B cell (primary cell): ENCODE results near the gene ZNF22. TPM values are rescaled to one million over a fixed set of nuclear protein-coding genes. Genes with fewer than 3 reads are reported as not detected.

Experiments used
- ATAC-seq: fragments of 200-7000 bp; cut with Tn5 transposase; one replicate; pipeline ENCODE4 v1.10.0; 2021; ENCODE audit warnings: low read depth, mild to moderate bottlenecking, moderate number of reproducible peaks, moderate library complexity
- CTCF ChIA-PET: fragments of 350-600 bp; sonication (Branson Sonifier 250); formaldehyde crosslinking; loops from one replicate; lab custom pipeline; 2021; ENCODE audit warnings: antibody characterized with exemption, inconsistent platforms; lab: Charles Lee
- POLR2A ChIA-PET: fragments of 350-600 bp; sonication (Branson Sonifier 250); formaldehyde crosslinking; loops from one replicate; lab custom pipeline; 2021; ENCODE audit warnings: antibody characterized with exemption; lab: Charles Lee
- DNase-seq: peaks from one replicate; pipeline ENCODE4 v3.0.0; 2013
- H2AFZ ChIP-seq: 2 replicates; pipeline ENCODE4 v1.6.1; 2012; ENCODE audit warnings: mild to moderate bottlenecking, low read depth, low read length; ENCODE audit not compliant: insufficient read depth, poor library complexity, severe bottlenecking
- H3K27ac ChIP-seq, 2 donors: 1 replicate in 1 of 2; 2 replicates in 1 of 2; pipeline ENCODE4 v1.5.1; 2012 to 2013; ENCODE audit warnings: low read length in 2 of 2, mild to moderate bottlenecking in 2 of 2, moderate library complexity in 1 of 2
- H3K27me3 ChIP-seq, 4 experiments: fragments of 200-600 bp in 1 of 4; sonication (generic) in 1 of 4; replicated peaks in 1 of 4; 1 replicate in 2 of 4; 2 replicates in 2 of 4; pipeline versions ENCODE4 v1.6.1 to v1.7.0; 2013 to 2016; ENCODE audit warnings: low read length in 3 of 4, mild to moderate bottlenecking in 2 of 4, mixed read lengths in 1 of 4, moderate library complexity in 1 of 4; ENCODE audit not compliant: insufficient read depth in 4 of 4, control insufficient read depth in 3 of 4; ENCODE audit errors: control extremely low read depth in 1 of 4
- H3K36me3 ChIP-seq, 2 experiments: replicated peaks in 1 of 2; 1 replicate in 1 of 2; 2 replicates in 1 of 2; pipeline versions ENCODE4 v1.6.1 to v1.7.1; 2013; ENCODE audit warnings: low read length in 1 of 2; ENCODE audit not compliant: insufficient read depth in 2 of 2, control insufficient read depth in 1 of 2; ENCODE audit errors: control extremely low read depth in 1 of 2, extremely low read depth in 1 of 2
- H3K4me1 ChIP-seq, 2 donors: fragments of 200-600 bp in 1 of 2; sonication (generic) in 1 of 2; 1 replicate in 1 of 2; 2 replicates in 1 of 2; pipeline versions ENCODE4 v1.5.1 to v1.6.1; 2013 to 2017; ENCODE audit warnings: low read length in 2 of 2; ENCODE audit not compliant: control insufficient read depth in 2 of 2, insufficient read depth in 2 of 2
- H3K4me2 ChIP-seq: replicated peaks from 2 replicates; pipeline ENCODE3; 2012; ENCODE audit warnings: mild to moderate bottlenecking, low read depth, low read length; ENCODE audit not compliant: poor library complexity, severe bottlenecking
- H3K4me3 ChIP-seq, 5 experiments: fragments of 200-600 bp in 1 of 5; sonication (generic) in 1 of 5; 1 replicate in 3 of 5; 2 replicates in 2 of 5; pipeline versions ENCODE4 v1.5.1 to v1.7.0; 2011 to 2016; ENCODE audit warnings: low read length in 4 of 5, mild to moderate bottlenecking in 4 of 5, low read depth in 2 of 5, control low read depth in 1 of 5, moderate library complexity in 1 of 5; ENCODE audit not compliant: insufficient read depth in 1 of 5; ENCODE audit errors: control extremely low read depth in 1 of 5, extremely low read depth in 1 of 5
- H3K79me2 ChIP-seq: fragments of 200-600 bp; sonication (generic); one replicate; pipeline ENCODE4 v1.6.0; 2016; ENCODE audit warnings: low read length; ENCODE audit not compliant: control insufficient read depth, insufficient read depth
- H3K9ac ChIP-seq: fragments of 200-600 bp; sonication (generic); 2 replicates; pipeline ENCODE4 v1.6.1; 2017; ENCODE audit warnings: mild to moderate bottlenecking, low read length, moderate library complexity
- H3K9me3 ChIP-seq, 3 donors: one replicate each; pipeline versions ENCODE4 v1.6.1 to v1.7.1; 2013; ENCODE audit warnings: low read length in 2 of 3; ENCODE audit not compliant: control insufficient read depth in 2 of 3, insufficient read depth in 1 of 3; ENCODE audit errors: control extremely low read depth in 1 of 3
- H4K20me1 ChIP-seq: 2 replicates; pipeline ENCODE4 v1.6.0; 2012; ENCODE audit warnings: mild to moderate bottlenecking, low read length; ENCODE audit not compliant: insufficient read depth, control insufficient read depth, poor library complexity, severe bottlenecking
- H3K27ac Mint-ChIP-seq: one replicate; pipeline ENCODE4 v1.8.0; 2021; ENCODE audit warnings: mixed read lengths
- H3K27me3 Mint-ChIP-seq: one replicate; pipeline ENCODE4 v1.8.0; 2021; ENCODE audit warnings: mixed read lengths
- H3K4me1 Mint-ChIP-seq: one replicate; pipeline ENCODE4 v1.8.0; 2021; ENCODE audit warnings: mixed read lengths
- H3K4me3 Mint-ChIP-seq: one replicate; pipeline ENCODE4 v1.8.0; 2021; ENCODE audit warnings: mixed read lengths
- H3K9me3 Mint-ChIP-seq: one replicate; pipeline ENCODE4 v1.8.0; 2022; ENCODE audit warnings: mixed read lengths; ENCODE audit not compliant: insufficient read depth
- CTCF ChIP-seq: fragments of 200-600 bp; IDR thresholded peaks from one replicate; pipeline ENCODE4 v1.8.0; 2022; ENCODE audit warnings: antibody characterized with exemption, mild to moderate bottlenecking
- EZH2 ChIP-seq: IDR thresholded peaks from 2 replicates; pipeline ENCODE4 v1.6.1; 2012; ENCODE audit warnings: borderline replicate concordance, low read depth, mild to moderate bottlenecking, moderate library complexity, low read length; ENCODE audit not compliant: insufficient read depth, poor library complexity, severe bottlenecking
- WGBS: methylation state at CpG from one replicate; pipeline ENCODE4 v1.1.5; 2013; ENCODE audit warnings: missing lambda C conversion rate; ENCODE audit not compliant: insufficient coverage; 5-methylcytosine and 5-hydroxymethylcytosine counted together
- intact Hi-C: fragments of 100-400 bp; cut with micrococcal nuclease; formaldehyde crosslinking; loops from one replicate; pipeline ENCODE4 v1.10.0; 2022
- polyA plus RNA-seq: library from polyadenylated mRNA; depleted of rRNA; stranded (reverse); fragments of >200 nt; gene quantifications from 2 replicates; pipeline ENCODE4 v1.2.3, GENCODE V29; 2012
- total RNA-seq, 2 donors: library from RNA; stranded (reverse); fragments of 120-200 nt in 1 of 2; gene quantifications; 1 replicate in 1 of 2; 2 replicates in 1 of 2; pipeline versions ENCODE4 v1.2.3 to v1.2.4, GENCODE V29; 2013 to 2022

Gene ZNF22
- total and polyA plus RNA-seq, 2 donors (not counting 1 experiment from before 2014, with no cell fraction given): 7.7 to 31.4 TPM

- H3K4me2 ChIP-seq: no peak overlapping the region
- CTCF ChIA-PET: interaction anchor here (1.0 kb wide), 1 partner anchor 21 kb away, joined by 3 read pairs; no protein-coding TSS in a partner anchor
- no peak for ATAC-seq
- DNase-seq: no peak
- H3K9ac ChIP-seq: no peak overlapping the region
- no peaks in the 10 kb centered on the region for H3K27me3 Mint-ChIP-seq
- WGBS: 81% methylated on average over 4 of the region's 8 CpGs
- H3K9me3 ChIP-seq: no peaks in the 10 kb centered on the region
- TF ChIP-seq CTCF (no peak), EZH2 (no peak)
- H3K79me2 ChIP-seq: peaks cover 23% of the 10 kb centered on the region
- no peak overlapping the region for H3K27ac ChIP-seq
- intact Hi-C loops: no loop called here
- no peaks in the 10 kb centered on the region for H4K20me1 ChIP-seq
- H3K36me3 ChIP-seq: peaks cover 0 to 3% of the 10 kb centered on the region in 2 experiments
- H2AFZ ChIP-seq: no peak overlapping the region
- peaks cover 24% of the 10 kb centered on the region for H3K4me1 Mint-ChIP-seq
- POLR2A ChIA-PET: no interaction called here
- H3K4me1 ChIP-seq: peaks cover 16 to 22% of the 10 kb centered on the region in 2 donors
- no peak overlapping the region for H3K27ac Mint-ChIP-seq
- no peaks in the 10 kb centered on the region for H3K9me3 Mint-ChIP-seq
- no peak overlapping the region for H3K4me3 Mint-ChIP-seq
- no peaks in the 10 kb centered on the region for H3K27me3 ChIP-seq
- H3K4me3 ChIP-seq: no peak overlapping the region
Observed at GRCh38 chr10:44955413-44956070, 45.2 kb upstream of the ZNF22 start.

- POLR2A ChIA-PET: no interaction called here
Observed at GRCh38 chr10:44956226-44956625, 44.5 kb upstream of the ZNF22 start.

More at GRCh38 chr10:44956226-44956625, 44.5 kb upstream of the ZNF22 start:
- peaks cover 23% of the 10 kb centered on the region for H3K79me2 ChIP-seq
- intact Hi-C loops: no loop called here
- DNase-seq: no peak
- H3K9me3 ChIP-seq: no peaks in the 10 kb centered on the region
- ATAC-seq: no peak
- H3K27ac Mint-ChIP-seq: no peak overlapping the region
- no peak overlapping the region for H3K4me3 ChIP-seq
- no peak overlapping the region for H3K4me3 Mint-ChIP-seq
- no peaks in the 10 kb centered on the region for H3K27me3 Mint-ChIP-seq
- H2AFZ ChIP-seq: no peak overlapping the region
- 97% methylated on average over 4 of the region's 4 CpGs for WGBS
- peaks cover 0 to 3% of the 10 kb centered on the region in 2 experiments for H3K36me3 ChIP-seq
- no peaks in the 10 kb centered on the region for H3K9me3 Mint-ChIP-seq
- peaks cover 26% of the 10 kb centered on the region for H3K4me1 Mint-ChIP-seq
- no peaks in the 10 kb centered on the region for H4K20me1 ChIP-seq
- TF ChIP-seq CTCF: no peak
- TF ChIP-seq EZH2: no peak
- CTCF ChIA-PET: interaction anchor here (1.0 kb wide), 1 partner anchor 20 kb away, joined by 3 read pairs; no protein-coding TSS in a partner anchor
- H3K4me1 ChIP-seq: peaks cover 16 to 26% of the 10 kb centered on the region in 2 donors
- no peak overlapping the region for H3K9ac ChIP-seq
- H3K4me2 ChIP-seq: no peak overlapping the region
- H3K27ac ChIP-seq: no peak overlapping the region
- peaks cover 0 to under 1% (median 0%) of the 10 kb centered on the region in 4 experiments for H3K27me3 ChIP-seq
